Ishikawa (cell line): ENCODE measurements around the gene ARFRP1.

Experiments
- CEBPB ChIP-seq: IDR thresholded peaks from 2 replicates; pipeline ENCODE4 v1.6.1; 2012
- CREB1 ChIP-seq: IDR thresholded peaks from 2 replicates; pipeline ENCODE4 v1.6.1; 2012; ENCODE audit warnings: low read depth
- EGR1 ChIP-seq: IDR thresholded peaks from 2 replicates; pipeline ENCODE4 v1.6.1; 2012
- EP300 ChIP-seq: IDR thresholded peaks from 2 replicates; pipeline ENCODE4 v1.6.1; 2012; ENCODE audit warnings: borderline replicate concordance
- FOXM1 ChIP-seq: IDR thresholded peaks from 2 replicates; pipeline ENCODE4 v1.6.1; 2012; ENCODE audit warnings: low read depth, borderline replicate concordance
- NFIC ChIP-seq: IDR thresholded peaks from 2 replicates; pipeline ENCODE4 v1.6.1; 2012
- RAD21 ChIP-seq: IDR thresholded peaks from 2 replicates; pipeline ENCODE4 v1.6.1; 2012; ENCODE audit warnings: low read depth
- REST ChIP-seq: IDR thresholded peaks from 2 replicates; pipeline ENCODE4 v1.6.1; 2012; ENCODE audit warnings: low read depth, mild to moderate bottlenecking
- TAF1 ChIP-seq: IDR thresholded peaks from 2 replicates; pipeline ENCODE4 v1.6.1; 2012; ENCODE audit warnings: low read depth, mild to moderate bottlenecking
- TCF12 ChIP-seq: IDR thresholded peaks from 2 replicates; pipeline ENCODE4 v1.6.1; 2012; ENCODE audit warnings: low read depth
- TEAD4 ChIP-seq: IDR thresholded peaks from 2 replicates; pipeline ENCODE4 v1.6.1; 2012
- USF1 ChIP-seq: IDR thresholded peaks from 2 replicates; pipeline ENCODE4 v1.6.1; 2012
- YY1 ChIP-seq: IDR thresholded peaks from 2 replicates; pipeline ENCODE4 v1.6.1; 2012; ENCODE audit warnings: low read depth
- ZBTB7A ChIP-seq: IDR thresholded peaks from 2 replicates; pipeline ENCODE4 v1.6.1; 2012; ENCODE audit warnings: low read depth
- TF ChIP-seq, protein P1 (sequence below): IDR thresholded peaks from 2 replicates; pipeline ENCODE4 v1.6.1; 2012

Gene ARFRP1

GRCh38 chr20:63718996-63719395 is 11.2 kb upstream of the ARFRP1 start:
- TF ChIP-seq REST (no peak), YY1 (no peak), TAF1 (no peak), TEAD4 (no peak), EGR1 (no peak), TCF12 (no peak), USF1 (no peak), FOXM1 (no peak), EP300 (no peak), ZBTB7A (no peak), RAD21 (no peak), NFIC (no peak), CEBPB (no peak), CREB1 (no peak)
- TF ChIP-seq, protein P1, sequence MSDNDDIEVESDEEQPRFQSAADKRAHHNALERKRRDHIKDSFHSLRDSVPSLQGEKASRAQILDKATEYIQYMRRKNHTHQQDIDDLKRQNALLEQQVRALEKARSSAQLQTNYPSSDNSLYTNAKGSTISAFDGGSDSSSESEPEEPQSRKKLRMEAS: no peak

DNA sequence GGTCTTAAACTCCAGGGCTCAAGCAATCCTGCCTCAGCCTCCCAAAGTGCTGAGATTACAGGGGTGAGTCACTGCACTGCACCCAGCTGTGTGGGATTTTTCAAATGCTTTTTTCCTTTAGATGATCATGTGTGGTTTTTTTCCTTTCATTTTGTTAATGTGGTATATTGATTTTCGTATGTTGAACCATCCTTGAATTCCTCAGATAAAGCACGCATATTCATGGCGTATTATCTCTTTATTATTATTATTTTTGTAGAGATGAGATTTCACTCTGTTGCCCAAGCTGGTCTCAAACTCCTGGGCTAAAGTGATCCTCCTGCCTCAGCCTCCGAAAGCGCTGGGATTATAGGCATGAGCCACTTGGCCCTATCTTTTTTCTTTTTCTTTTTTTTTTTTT is 7.1 kb upstream of the ARFRP1 start:
- no peak for TF ChIP-seq TEAD4
- TF ChIP-seq RAD21: no peak
- TF ChIP-seq ZBTB7A: no peak
- no peak for TF ChIP-seq REST
- TF ChIP-seq EGR1: no peak
- no peak for TF ChIP-seq TAF1
- no peak for TF ChIP-seq CREB1
- no peak for TF ChIP-seq FOXM1
- TF ChIP-seq YY1: no peak
- TF ChIP-seq, protein P1: no peak

GRCh38 chr20:63712191-63712590 is 4.4 kb upstream of the ARFRP1 start:
- TF ChIP-seq CREB1: no peak
- TF ChIP-seq ZBTB7A: no peak
- TF ChIP-seq NFIC: no peak
- no peak for TF ChIP-seq TCF12
- no peak for TF ChIP-seq EGR1
- TF ChIP-seq EP300: no peak
- TF ChIP-seq, protein P1: no peak
- TF ChIP-seq TEAD4: no peak
- TF ChIP-seq USF1: no peak
- TF ChIP-seq CEBPB: no peak
- no peak for TF ChIP-seq TAF1
- no peak for TF ChIP-seq YY1
- TF ChIP-seq FOXM1: no peak

GRCh38 chr20:63711085-63711645 is 3.4 kb upstream of the ARFRP1 start:
- TF ChIP-seq, protein P1: no peak
- no peak for TF ChIP-seq TAF1
- no peak for TF ChIP-seq EGR1
- no peak for TF ChIP-seq USF1
- TF ChIP-seq RAD21: no peak
- no peak for TF ChIP-seq REST
- TF ChIP-seq TCF12: no peak
- no peak for TF ChIP-seq CREB1
- no peak for TF ChIP-seq TEAD4
- no peak for TF ChIP-seq FOXM1
- TF ChIP-seq EP300: no peak
